HL-60 (cell line): ENCODE measurements around the gene CCDC187.
"Not testable (repeated sequence)": the region's sequence is repeated elsewhere in the genome, so short reads cannot be mapped to it uniquely, and the experiment has no call there.

Experiments used
- SPI1 ChIP-seq: IDR thresholded peaks from 2 replicates; pipeline ENCODE4 v1.6.1; 2012; ENCODE audit warnings: low read depth, mild to moderate bottlenecking, borderline replicate concordance
- TF ChIP-seq, protein P1 (sequence below): IDR thresholded peaks from one replicate; pipeline ENCODE4 v1.5.1; 2011; ENCODE audit warnings: low read length, control low read depth, inconsistent platforms; ENCODE audit not compliant: insufficient read depth
- TF ChIP-seq, protein P2 (sequence below): IDR thresholded peaks from 2 replicates; pipeline ENCODE4 v1.6.1; 2012; ENCODE audit warnings: low read depth; ENCODE audit not compliant: insufficient replicate concordance

DNA sequence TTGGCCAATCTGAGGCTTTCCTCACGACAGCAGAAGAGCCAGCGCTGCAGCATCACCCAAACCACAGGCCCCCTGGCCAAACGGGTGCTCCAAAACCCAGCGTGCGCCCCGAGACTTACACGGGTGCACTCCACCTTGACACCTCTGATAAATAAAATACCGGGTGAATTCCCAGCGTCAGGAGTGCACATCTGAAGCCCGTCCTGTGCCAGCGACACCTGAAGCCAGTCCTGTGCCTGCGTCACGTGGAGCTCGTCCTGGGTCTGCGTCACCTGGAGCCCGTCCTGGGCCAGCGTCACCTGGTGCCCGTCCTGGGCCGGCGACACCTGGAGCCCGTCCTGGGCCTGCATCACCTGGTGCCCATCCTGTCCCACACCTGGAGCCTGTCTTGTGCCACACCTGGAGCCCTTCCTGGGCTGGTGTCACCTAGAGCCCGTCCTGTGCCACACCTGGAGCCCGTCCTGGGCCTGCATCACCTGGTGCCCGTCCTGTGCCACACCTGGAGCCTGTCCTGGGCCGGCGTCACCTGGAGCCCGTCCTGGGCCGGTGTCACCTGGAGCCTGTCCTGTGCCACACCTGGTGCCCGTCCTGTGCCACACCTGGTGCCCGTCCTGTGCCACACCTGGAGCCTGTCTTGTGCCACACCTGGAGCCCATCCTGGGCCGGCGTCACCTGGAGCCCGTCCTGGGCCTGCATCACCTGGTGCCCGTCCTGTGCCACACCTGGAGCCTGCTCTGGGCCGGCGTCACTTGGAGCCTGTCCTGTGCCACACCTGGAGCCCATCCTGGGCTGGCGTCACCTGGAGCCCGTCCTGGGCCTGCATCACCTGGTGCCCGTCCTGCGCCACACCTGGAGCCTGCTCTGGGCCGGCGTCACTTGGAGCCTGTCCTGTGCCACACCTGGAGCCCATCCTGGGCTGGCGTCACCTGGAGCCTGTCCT, 67.2 kb downstream of the CCDC187 start:
- TF ChIP-seq, protein P1, sequence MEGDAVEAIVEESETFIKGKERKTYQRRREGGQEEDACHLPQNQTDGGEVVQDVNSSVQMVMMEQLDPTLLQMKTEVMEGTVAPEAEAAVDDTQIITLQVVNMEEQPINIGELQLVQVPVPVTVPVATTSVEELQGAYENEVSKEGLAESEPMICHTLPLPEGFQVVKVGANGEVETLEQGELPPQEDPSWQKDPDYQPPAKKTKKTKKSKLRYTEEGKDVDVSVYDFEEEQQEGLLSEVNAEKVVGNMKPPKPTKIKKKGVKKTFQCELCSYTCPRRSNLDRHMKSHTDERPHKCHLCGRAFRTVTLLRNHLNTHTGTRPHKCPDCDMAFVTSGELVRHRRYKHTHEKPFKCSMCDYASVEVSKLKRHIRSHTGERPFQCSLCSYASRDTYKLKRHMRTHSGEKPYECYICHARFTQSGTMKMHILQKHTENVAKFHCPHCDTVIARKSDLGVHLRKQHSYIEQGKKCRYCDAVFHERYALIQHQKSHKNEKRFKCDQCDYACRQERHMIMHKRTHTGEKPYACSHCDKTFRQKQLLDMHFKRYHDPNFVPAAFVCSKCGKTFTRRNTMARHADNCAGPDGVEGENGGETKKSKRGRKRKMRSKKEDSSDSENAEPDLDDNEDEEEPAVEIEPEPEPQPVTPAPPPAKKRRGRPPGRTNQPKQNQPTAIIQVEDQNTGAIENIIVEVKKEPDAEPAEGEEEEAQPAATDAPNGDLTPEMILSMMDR, result not testable (repeated sequence)
- TF ChIP-seq, protein P2, sequence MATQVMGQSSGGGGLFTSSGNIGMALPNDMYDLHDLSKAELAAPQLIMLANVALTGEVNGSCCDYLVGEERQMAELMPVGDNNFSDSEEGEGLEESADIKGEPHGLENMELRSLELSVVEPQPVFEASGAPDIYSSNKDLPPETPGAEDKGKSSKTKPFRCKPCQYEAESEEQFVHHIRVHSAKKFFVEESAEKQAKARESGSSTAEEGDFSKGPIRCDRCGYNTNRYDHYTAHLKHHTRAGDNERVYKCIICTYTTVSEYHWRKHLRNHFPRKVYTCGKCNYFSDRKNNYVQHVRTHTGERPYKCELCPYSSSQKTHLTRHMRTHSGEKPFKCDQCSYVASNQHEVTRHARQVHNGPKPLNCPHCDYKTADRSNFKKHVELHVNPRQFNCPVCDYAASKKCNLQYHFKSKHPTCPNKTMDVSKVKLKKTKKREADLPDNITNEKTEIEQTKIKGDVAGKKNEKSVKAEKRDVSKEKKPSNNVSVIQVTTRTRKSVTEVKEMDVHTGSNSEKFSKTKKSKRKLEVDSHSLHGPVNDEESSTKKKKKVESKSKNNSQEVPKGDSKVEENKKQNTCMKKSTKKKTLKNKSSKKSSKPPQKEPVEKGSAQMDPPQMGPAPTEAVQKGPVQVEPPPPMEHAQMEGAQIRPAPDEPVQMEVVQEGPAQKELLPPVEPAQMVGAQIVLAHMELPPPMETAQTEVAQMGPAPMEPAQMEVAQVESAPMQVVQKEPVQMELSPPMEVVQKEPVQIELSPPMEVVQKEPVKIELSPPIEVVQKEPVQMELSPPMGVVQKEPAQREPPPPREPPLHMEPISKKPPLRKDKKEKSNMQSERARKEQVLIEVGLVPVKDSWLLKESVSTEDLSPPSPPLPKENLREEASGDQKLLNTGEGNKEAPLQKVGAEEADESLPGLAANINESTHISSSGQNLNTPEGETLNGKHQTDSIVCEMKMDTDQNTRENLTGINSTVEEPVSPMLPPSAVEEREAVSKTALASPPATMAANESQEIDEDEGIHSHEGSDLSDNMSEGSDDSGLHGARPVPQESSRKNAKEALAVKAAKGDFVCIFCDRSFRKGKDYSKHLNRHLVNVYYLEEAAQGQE, result not testable (repeated sequence)
- TF ChIP-seq SPI1, result not testable (repeated sequence)
